Urinary bladder (tissue), 4 donors: Measurements from ENCODE around the gene EXD2. TPM values are rescaled to one million over a fixed set of nuclear protein-coding genes. Genes with fewer than 3 reads are reported as not detected.
"Not testable (repeated sequence)": the region's sequence is repeated elsewhere in the genome, so short reads cannot be mapped to it uniquely, and the experiment has no call there.

Source experiments
- DNase-seq: peaks from one replicate; pipeline ENCODE4 v3.0.0-alpha.2; 2015; ENCODE audit errors: extremely low spot score
- H3K27ac ChIP-seq: one replicate; pipeline ENCODE4 v1.5.1; 2013; ENCODE audit warnings: low read depth, mild to moderate bottlenecking, moderate library complexity
- H3K36me3 ChIP-seq: one replicate; pipeline ENCODE4 v1.6.1; 2013; ENCODE audit warnings: mild to moderate bottlenecking, moderate library complexity; ENCODE audit not compliant: insufficient read depth
- H3K4me1 ChIP-seq: one replicate; pipeline ENCODE4 v1.6.1; 2013; ENCODE audit warnings: mild to moderate bottlenecking, moderate library complexity; ENCODE audit not compliant: insufficient read depth
- H3K4me3 ChIP-seq: one replicate; pipeline ENCODE4 v1.5.1; 2013; ENCODE audit warnings: low read depth, low read length
- WGBS: extraction: QIAGEN DNeasy Blood & Tissue Kit; methylation state at CpG from one replicate; pipeline ENCODE4 v1.1.7; 2013; 5-methylcytosine and 5-hydroxymethylcytosine counted together
- polyA plus RNA-seq: library from polyadenylated mRNA; stranded (reverse); fragments of 200-250 nt; gene quantifications from one replicate; pipeline ENCODE4 v1.2.3, GENCODE V29; 2013
- small RNA-seq: library from RNA; depleted of rRNA; stranded (forward); fragments of <200 nt; gene quantifications from one replicate; pipeline ENCODE3, GENCODE V24; 2014
- total RNA-seq: library from RNA; depleted of rRNA; stranded (reverse); fragments of >200 nt; gene quantifications from one replicate; pipeline ENCODE4 v1.2.3, GENCODE V29; 2014
- donor health status: healthy with polysubstance abuse.
- donor health status: healthy.

Gene EXD2
- total and polyA plus RNA-seq, 2 donors, result 17.1 to 18.6 TPM

DNA sequence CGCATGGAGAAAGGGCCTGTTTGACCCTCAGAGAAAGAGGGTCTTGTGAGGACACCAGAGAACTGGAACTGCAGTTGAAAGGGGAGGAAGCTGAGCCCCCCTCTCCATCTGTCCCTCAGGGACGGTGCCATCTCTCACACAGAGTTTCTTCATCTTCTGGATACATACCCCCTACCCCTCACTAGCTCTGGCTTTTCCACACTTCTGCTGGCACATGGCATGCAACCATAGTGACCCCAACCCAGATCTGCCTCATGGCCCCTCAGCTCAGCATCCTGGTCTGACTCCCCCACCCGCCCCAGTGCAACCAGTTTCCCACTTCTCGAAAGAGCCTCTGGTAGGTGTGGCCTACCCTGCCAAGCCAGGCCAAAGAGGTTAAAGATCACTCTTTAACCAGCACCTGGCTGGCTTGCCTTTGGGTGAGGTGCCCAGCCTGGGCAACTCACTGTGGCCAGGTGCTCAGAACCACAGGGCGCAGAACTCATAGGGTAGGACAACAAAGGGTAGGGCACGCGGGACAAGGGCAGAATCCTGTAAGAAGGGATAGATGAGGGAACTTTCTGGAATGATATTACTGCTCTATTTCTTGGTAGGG, 94.5 kb downstream of the EXD2 start:
- H3K4me1 ChIP-seq, result no peaks in the 10 kb centered on the region
- no peak overlapping the region for H3K27ac ChIP-seq
- no peak for DNase-seq
- 81% methylated on average over 7 of the region's 7 CpGs for WGBS
- no peak overlapping the region for H3K4me3 ChIP-seq
- H3K36me3 ChIP-seq, result no peaks in the 10 kb centered on the region

DNA sequence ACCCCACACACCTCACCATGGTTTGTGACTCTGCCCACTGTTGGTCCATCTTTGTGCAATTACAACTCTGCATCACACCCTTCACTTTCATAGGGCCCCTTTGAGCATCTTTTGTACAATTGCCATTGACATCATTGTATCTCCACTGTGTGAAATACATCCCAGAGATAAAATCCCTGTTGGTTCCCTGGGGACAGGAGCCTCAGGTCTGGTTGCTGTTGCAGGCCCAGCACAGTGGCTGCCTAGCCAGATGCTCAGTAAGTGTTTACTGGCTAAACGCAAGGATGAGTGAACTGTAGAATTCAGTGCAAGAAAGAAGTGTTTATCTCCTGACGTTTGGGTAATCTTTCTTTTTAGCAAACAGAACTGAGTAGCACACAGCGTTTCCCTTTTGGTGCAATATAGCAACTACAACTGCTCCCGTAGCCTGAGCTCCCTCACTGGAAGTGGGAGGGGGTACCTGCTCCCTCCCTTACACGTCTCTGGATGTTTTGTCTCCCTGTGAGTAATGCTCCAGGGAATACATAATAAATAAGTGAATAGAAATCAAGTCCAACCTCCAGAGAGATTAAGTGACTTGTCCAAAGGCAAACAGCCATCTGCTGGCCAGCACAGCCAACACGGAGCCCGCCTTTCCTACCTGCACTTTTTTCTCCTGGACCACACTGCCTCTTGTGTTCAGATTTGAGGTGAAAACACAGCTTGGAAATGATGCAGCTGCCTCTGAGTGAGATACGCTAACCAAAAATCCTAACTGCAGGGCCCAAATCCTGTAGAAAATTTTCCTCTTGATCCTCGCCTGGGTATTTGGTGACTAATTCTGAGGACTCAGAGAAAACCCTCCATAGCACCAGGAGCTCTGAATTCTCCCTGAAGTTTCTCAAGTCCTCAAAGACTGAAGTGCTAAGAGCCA, 96.1 kb downstream of the EXD2 start:
- H3K27ac ChIP-seq, result no peak overlapping the region
- DNase-seq, result no peak
- WGBS, result 50% methylated on average over 9 of the region's 9 CpGs
- no peaks in the 10 kb centered on the region for H3K4me1 ChIP-seq
- H3K4me3 ChIP-seq, result no peak overlapping the region
- no peaks in the 10 kb centered on the region for H3K36me3 ChIP-seq

DNA sequence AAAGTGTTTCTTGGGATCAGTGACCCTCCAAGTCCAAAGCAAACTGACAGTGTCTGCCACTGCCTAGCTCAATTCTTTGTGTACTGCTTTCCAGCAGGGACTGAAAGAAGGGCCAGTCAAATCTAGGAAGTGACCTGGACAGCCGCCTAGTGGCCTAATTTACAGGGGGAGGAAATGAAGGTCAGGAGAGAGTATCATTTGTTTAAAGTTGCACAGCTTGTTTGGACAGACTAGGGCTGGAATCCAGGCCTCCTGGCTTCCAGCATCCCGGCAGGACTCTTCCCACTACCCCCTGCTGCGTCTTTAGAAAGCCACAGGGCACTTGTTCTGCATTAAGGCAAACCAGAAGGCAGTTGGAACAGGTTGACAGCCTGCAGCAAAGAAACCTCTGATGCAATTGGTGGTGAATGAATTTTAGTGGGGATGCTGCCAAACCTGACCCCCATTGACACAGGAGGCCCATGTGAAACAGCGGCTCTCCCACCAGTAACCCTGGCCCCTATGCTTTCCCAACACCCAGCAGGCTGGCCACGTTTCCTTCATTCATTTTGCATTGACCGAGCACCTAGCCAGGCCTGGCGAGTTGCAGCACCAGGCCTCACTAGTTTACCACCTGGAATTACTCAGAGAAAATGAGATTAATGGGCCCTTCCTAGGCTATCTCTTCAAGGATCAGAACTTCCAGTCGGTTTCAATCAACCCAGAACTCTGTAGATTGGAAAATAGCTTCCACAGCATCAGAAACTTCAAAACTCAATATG, 96.9 kb downstream of the EXD2 start:
- no peak for DNase-seq
- H3K4me1 ChIP-seq, result no peaks in the 10 kb centered on the region
- no peaks in the 10 kb centered on the region for H3K36me3 ChIP-seq
- H3K27ac ChIP-seq, result no peak overlapping the region
- H3K4me3 ChIP-seq, result no peak overlapping the region
- 65% methylated on average over 8 of the region's 8 CpGs for WGBS

DNA sequence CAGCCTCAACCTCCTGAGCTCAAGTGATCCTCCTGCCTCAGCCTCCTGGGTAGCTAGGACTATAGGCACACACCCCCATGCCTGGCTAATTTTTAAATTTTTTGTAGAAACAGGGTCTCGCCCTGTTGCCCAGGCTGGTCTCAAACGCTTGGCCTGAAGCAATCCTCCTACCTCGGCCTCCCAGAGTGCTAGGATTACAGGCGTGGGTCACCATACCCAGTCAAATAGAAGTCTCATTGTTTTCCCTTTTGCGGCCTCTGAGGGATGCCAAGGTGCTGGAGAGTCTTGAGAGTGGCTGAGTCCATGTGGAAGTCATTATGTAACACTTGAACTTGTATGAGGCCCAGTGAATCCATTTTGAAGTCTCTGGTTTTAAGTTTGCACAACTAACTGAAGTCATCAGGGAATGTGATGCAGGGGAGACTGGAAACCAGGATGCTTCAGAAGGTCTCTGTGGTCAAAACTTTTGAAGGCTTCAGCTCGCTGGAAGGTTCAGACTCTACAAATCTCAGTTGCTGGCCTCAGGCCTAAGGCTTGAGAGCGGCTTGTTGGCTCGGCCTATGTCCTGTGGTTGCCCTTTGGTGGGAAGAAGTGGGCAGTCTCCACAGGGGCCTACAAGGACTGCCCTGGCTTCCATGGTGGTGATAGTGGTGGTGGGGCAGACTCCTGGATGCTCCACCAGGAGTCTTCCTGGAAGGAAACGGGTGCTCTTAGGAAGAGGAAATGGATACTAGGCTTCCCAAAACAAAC, 97.8 kb downstream of the EXD2 start:
- Histone ChIP-seq H3K36me3 (no peaks in the 10 kb centered on the region), H3K4me3 (no peak overlapping the region), H3K4me1 (no peaks in the 10 kb centered on the region), H3K27ac (no peak overlapping the region)
- no peak for DNase-seq
- 96% methylated on average over 9 of the region's 9 CpGs for WGBS

DNA sequence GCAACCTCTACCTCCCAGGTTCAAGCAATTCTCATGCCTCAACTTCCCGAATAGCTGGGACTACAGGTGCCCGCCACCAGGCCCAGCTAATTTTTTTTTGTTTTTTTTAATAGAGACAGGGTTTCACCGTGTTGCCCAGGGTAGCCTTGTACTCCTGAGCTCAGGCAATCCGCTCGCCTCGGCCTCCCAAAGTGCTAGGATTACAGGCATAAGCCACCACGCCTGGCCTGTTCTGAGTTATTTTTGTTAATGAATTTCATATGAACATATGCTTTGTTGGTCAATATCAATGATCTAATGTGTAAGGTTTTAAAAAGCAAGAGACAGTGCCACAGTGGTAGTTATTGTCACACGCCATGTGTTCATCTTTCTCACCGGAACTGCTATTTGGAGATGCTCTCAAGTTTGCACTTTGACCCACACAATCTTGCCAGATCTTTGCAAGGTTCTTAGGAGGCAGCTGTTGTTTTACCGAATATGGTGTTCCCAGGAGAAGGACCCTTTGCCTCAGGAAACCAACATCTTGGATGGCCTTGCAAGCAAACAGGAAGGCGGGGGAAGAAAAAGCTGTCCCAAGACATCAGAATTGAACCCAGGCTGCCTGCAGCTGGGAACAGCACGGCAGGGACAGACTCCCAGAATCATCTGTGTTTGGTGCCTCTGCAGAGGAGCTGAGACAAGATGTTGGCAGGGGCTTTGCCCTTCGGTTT, 98.7 kb downstream of the EXD2 start:
- DNase-seq, result no peak
- H3K36me3 ChIP-seq, result no peaks in the 10 kb centered on the region
- H3K4me1 ChIP-seq, result no peaks in the 10 kb centered on the region
- WGBS, result 85% methylated on average over 13 of the region's 13 CpGs
- H3K27ac ChIP-seq, result no peak overlapping the region
- H3K4me3 ChIP-seq, result no peak overlapping the region

DNA sequence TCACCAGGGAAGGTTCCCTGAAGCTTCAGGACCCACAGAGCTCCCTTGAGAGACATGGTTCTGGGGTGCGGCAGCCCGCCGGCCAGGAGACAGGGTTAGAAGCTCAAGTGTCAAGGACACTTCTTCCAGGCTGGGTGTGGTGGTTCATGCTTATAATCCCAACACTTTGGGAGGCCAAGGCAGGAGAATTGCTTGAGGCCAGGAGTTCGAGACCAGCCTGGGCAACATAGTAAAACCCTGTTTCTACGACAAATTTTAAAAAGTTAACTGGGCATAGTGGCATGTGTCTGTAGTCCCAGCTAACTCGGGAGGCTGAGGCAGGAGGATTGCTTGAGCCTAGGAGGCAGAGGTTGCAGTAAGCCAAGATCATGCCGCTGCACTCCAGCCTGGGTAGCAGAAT, 99.6 kb downstream of the EXD2 start:
- 94% methylated on average over 7 of the region's 7 CpGs for WGBS
- not testable (repeated sequence) for H3K27ac ChIP-seq, H3K4me3 ChIP-seq, H3K4me1 ChIP-seq, H3K36me3 ChIP-seq, DNase-seq

DNA sequence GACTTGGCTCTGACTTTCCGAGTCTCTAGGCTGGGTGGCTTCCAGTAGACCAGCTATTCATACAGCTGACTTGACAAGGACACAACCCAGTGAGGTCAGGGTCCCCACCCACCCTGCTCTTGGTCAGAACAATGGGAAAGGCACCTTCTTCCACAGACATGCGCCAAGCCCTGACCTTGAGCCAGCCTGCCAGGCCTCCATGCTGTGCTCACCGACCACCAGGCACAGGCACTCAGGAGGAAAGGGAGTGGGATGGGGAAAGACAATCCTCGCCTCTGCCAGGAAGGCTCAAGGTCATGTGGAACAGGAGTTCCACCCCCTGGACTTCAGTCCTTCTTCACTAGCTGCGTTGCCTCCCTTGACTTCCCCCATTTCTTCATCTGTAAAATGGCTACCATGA, 100.1 kb downstream of the EXD2 start:
- 79% methylated on average over 5 of the region's 5 CpGs for WGBS
- Histone ChIP-seq H3K36me3 (no peaks in the 10 kb centered on the region), H3K4me3 (no peak overlapping the region), H3K27ac (no peak overlapping the region), H3K4me1 (no peaks in the 10 kb centered on the region)
- no peak for DNase-seq

DNA sequence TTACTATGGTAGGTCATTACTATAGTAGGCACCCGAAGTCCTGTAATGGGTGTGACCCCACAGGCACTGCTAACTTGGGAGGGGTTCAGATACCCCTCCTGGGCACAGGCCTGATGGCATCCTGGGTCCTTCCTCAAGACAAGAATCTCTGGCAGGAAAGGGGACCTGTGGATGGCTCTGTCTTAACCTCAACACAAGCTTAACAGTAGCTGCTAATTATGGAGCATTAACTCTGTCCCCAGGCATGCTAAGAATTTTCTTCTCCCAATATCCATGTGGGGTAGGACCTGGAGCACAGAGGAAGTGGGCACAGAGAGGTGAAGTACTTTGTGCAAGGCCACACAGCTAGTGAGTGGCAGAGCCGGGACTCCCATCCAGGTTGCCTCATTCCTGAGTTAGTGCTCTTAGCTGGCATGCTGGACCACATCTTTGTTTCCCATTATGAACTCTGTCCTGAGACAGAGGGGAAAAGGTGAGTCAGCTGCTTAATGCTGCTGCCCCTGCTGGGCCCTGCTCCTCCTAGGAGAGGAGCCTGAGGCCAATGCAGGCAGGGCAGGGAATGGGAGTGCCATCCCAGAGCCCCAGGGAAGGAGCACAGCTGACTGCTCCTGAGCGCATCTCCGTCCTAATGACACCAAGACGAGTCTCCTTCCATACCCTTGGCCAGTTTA, 100.7 kb downstream of the EXD2 start:
- H3K36me3 ChIP-seq, result no peaks in the 10 kb centered on the region
- 77% methylated on average over 5 of the region's 5 CpGs for WGBS
- no peak for DNase-seq
- H3K4me1 ChIP-seq, result no peaks in the 10 kb centered on the region
- no peak overlapping the region for H3K27ac ChIP-seq
- no peak overlapping the region for H3K4me3 ChIP-seq

Small RNAs within 50 kb of the gene (small RNA-seq; reads per million reads assigned to genes)
- gene RF00019, result not detected

Other genes with a start within 250 kb of the EXD2 start
- gene ACTN1, start 212.2 kb upstream of the EXD2 start, total RNA-seq, result 150 TPM
- gene ACTN1, start 212.2 kb upstream of the EXD2 start, polyA plus RNA-seq, result 723 TPM
- 28.8 TPM for gene DCAF5, start 38.4 kb upstream of the EXD2 start, total RNA-seq
- 35.5 TPM for gene DCAF5, start 38.4 kb upstream of the EXD2 start, polyA plus RNA-seq
- 11.4 TPM for gene GALNT16, start 68.7 kb downstream of the EXD2 start, total RNA-seq
- gene GALNT16, start 68.7 kb downstream of the EXD2 start, polyA plus RNA-seq, result 3.7 TPM
- gene ERH, start 206.8 kb downstream of the EXD2 start, total RNA-seq, result 131 TPM
- 135 TPM for gene ERH, start 206.8 kb downstream of the EXD2 start, polyA plus RNA-seq
- 108 TPM for gene SLC39A9, start 207.2 kb downstream of the EXD2 start, total RNA-seq
- 25.5 TPM for gene SLC39A9, start 207.2 kb downstream of the EXD2 start, polyA plus RNA-seq